Neural crest cell (in vitro differentiated cells): ENCODE data around the gene TEX29. TPM values are rescaled to one million over a fixed set of nuclear protein-coding genes. Genes with fewer than 3 reads are reported as not detected.

ENCODE experiments used
- DNase-seq: peaks from one replicate; pipeline ENCODE4 v3.0.0; 2021; ENCODE audit warnings: low read depth, mixed read lengths, low spot score
- H3K27ac Mint-ChIP-seq: one replicate; pipeline ENCODE4 v1.8.0; 2021; ENCODE audit warnings: mild to moderate bottlenecking, mixed read lengths; ENCODE audit not compliant: unreplicated experiment
- H3K27me3 Mint-ChIP-seq: 2 replicates; pipeline ENCODE4 v1.8.0; 2021; ENCODE audit warnings: low read depth, mild to moderate bottlenecking, mixed read lengths
- H3K36me3 Mint-ChIP-seq: 2 replicates; pipeline ENCODE4 v1.8.0; 2021; ENCODE audit warnings: low read depth, mild to moderate bottlenecking, mixed read lengths
- H3K4me1 Mint-ChIP-seq: 2 replicates; pipeline ENCODE4 v1.8.0; 2021; ENCODE audit warnings: mixed read lengths
- H3K4me3 Mint-ChIP-seq: one replicate; pipeline ENCODE4 v1.8.0; 2021; ENCODE audit warnings: mild to moderate bottlenecking, mixed read lengths
- H3K9me3 Mint-ChIP-seq: 2 replicates; pipeline ENCODE4 v1.8.0; 2021; ENCODE audit warnings: mixed read lengths
- total RNA-seq: library from RNA; stranded (reverse); gene quantifications from 2 replicates; pipeline ENCODE4 v1.2.1, GENCODE V29; 2021
- TF ChIP-seq, protein P1 (sequence below): fragments of 200-600 bp; sonication (generic); conservative IDR thresholded peaks from 2 replicates; pipeline ENCODE4 v1.5.0; 2021; ENCODE audit warnings: antibody characterized with exemption, mild to moderate bottlenecking

The TEX29 gene
- total RNA-seq, 1 donor from 2014 or later = not detected

DNA sequence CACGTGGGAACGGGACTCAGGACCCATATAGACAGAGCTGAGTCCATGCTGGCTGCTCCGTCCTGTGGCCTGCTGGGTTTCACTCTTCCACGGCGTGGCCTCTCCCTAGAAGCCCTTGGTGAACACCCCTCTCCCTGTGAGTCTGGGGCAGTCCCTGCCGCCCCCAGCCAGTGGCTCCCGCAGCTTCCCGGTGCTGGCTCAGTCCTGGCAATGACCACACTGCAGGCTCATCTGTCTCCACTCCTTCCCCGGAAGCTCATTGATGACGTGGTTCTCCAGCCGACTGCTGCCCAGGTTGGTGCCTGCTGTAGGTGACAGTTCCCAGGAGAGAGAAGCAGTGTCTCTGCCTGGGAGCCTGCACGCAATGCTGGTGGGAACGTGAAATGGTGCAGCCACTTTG is 2.1 kb upstream of the TEX29 start:
- DNase-seq = no peak
- H3K9me3 Mint-ChIP-seq = no peaks in the 10 kb centered on the region
- no peak overlapping the region for H3K4me3 Mint-ChIP-seq
- TF ChIP-seq, protein P1, sequence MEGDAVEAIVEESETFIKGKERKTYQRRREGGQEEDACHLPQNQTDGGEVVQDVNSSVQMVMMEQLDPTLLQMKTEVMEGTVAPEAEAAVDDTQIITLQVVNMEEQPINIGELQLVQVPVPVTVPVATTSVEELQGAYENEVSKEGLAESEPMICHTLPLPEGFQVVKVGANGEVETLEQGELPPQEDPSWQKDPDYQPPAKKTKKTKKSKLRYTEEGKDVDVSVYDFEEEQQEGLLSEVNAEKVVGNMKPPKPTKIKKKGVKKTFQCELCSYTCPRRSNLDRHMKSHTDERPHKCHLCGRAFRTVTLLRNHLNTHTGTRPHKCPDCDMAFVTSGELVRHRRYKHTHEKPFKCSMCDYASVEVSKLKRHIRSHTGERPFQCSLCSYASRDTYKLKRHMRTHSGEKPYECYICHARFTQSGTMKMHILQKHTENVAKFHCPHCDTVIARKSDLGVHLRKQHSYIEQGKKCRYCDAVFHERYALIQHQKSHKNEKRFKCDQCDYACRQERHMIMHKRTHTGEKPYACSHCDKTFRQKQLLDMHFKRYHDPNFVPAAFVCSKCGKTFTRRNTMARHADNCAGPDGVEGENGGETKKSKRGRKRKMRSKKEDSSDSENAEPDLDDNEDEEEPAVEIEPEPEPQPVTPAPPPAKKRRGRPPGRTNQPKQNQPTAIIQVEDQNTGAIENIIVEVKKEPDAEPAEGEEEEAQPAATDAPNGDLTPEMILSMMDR = no peak
- H3K36me3 Mint-ChIP-seq = peaks cover 7% of the 10 kb centered on the region
- no peaks in the 10 kb centered on the region for H3K4me1 Mint-ChIP-seq
- H3K27ac Mint-ChIP-seq = no peak overlapping the region
- no peaks in the 10 kb centered on the region for H3K27me3 Mint-ChIP-seq

- Mint-ChIP-seq H3K4me1 (no peaks in the 10 kb centered on the region), H3K9me3 (no peaks in the 10 kb centered on the region), H3K4me3 (no peak overlapping the region), H3K27me3 (no peaks in the 10 kb centered on the region), H3K36me3 (no peaks in the 10 kb centered on the region), H3K27ac (no peak overlapping the region)
- DNase-seq = no peak
- TF ChIP-seq, protein P1 = no peak
Observed at GRCh38 chr13:111319521-111319920, 921 bp upstream of the TEX29 start.

GRCh38 chr13:111322001-111322915 is 1.8 kb downstream of the TEX29 start:
- no peak for DNase-seq
- H3K27ac Mint-ChIP-seq = no peak overlapping the region
- H3K4me3 Mint-ChIP-seq = no peak overlapping the region
- no peaks in the 10 kb centered on the region for H3K9me3 Mint-ChIP-seq
- no peaks in the 10 kb centered on the region for H3K36me3 Mint-ChIP-seq
- TF ChIP-seq, protein P1 = no peak
- no peaks in the 10 kb centered on the region for H3K4me1 Mint-ChIP-seq
- no peaks in the 10 kb centered on the region for H3K27me3 Mint-ChIP-seq

- Mint-ChIP-seq H3K4me1 (no peaks in the 10 kb centered on the region), H3K4me3 (no peak overlapping the region), H3K36me3 (no peaks in the 10 kb centered on the region), H3K27ac (no peak overlapping the region), H3K27me3 (no peaks in the 10 kb centered on the region), H3K9me3 (no peaks in the 10 kb centered on the region)
- DNase-seq = no peak
- TF ChIP-seq, protein P1 = no peak
Observed at GRCh38 chr13:111322916-111323331, 2.5 kb downstream of the TEX29 start.

GRCh38 chr13:111323549-111323948 is 3.1 kb downstream of the TEX29 start:
- no peaks in the 10 kb centered on the region for H3K36me3 Mint-ChIP-seq
- H3K27me3 Mint-ChIP-seq = no peaks in the 10 kb centered on the region
- no peaks in the 10 kb centered on the region for H3K9me3 Mint-ChIP-seq
- H3K4me3 Mint-ChIP-seq = no peak overlapping the region
- H3K27ac Mint-ChIP-seq = no peak overlapping the region
- no peaks in the 10 kb centered on the region for H3K4me1 Mint-ChIP-seq
- TF ChIP-seq, protein P1 = no peak
- no peak for DNase-seq
